Kidney (tissue), 14 donors: ENCODE results near the gene SYT17. TPM values are rescaled to one million over a fixed set of nuclear protein-coding genes. Genes with fewer than 3 reads are reported as not detected.
A peak's percentile ranks its signal among the peaks of the same experiment; 100 is the strongest.

Source experiments
- DNase-seq, 5 donors: peaks; one replicate each; pipeline ENCODE4 v3.0.0-alpha.2; 2013 to 2020
- FAIRE-seq: peaks from 2 replicates; lab custom pipeline; 2012; peaks lifted over from hg19 to GRCh38; lab: Jason Lieb, UNC
- H3K27ac ChIP-seq, 2 donors: one replicate each; pipeline ENCODE4 v1.7.0; 2013; ENCODE audit warnings: low read depth in 2 of 2, low read length in 2 of 2, inconsistent platforms in 1 of 2
- H3K27me3 ChIP-seq: one replicate; pipeline ENCODE4 v1.7.1; 2013; ENCODE audit warnings: low read length, inconsistent platforms; ENCODE audit not compliant: control insufficient read depth, insufficient read depth
- H3K36me3 ChIP-seq, 3 donors: one replicate each; pipeline versions ENCODE4 v1.7.0 to v1.7.1; 2013; ENCODE audit warnings: low read length in 3 of 3, control low read depth in 1 of 3, inconsistent platforms in 1 of 3; ENCODE audit not compliant: insufficient read depth in 3 of 3, control insufficient read depth in 2 of 3
- H3K4me1 ChIP-seq, 3 donors: one replicate each; pipeline versions ENCODE4 v1.7.0 to v1.7.1; 2013; ENCODE audit warnings: low read length in 3 of 3, inconsistent platforms in 1 of 3, low read depth in 1 of 3; ENCODE audit not compliant: control insufficient read depth in 2 of 3, insufficient read depth in 2 of 3
- H3K4me3 ChIP-seq, 3 donors: one replicate each; pipeline versions ENCODE4 v1.7.0 to v1.8.1; 2013; ENCODE audit warnings: low read length in 3 of 3, control low read depth in 1 of 3, inconsistent platforms in 1 of 3
- H3K9ac ChIP-seq, 3 donors: one replicate each; pipeline versions ENCODE4 v1.7.0 to v1.7.1; 2013; ENCODE audit warnings: low read length in 3 of 3, control low read depth in 1 of 3, inconsistent platforms in 1 of 3
- H3K9me3 ChIP-seq, 3 donors: one replicate each; pipeline versions ENCODE4 v1.7.0 to v1.7.1; 2013; ENCODE audit warnings: low read length in 3 of 3, control low read depth in 1 of 3, inconsistent platforms in 1 of 3; ENCODE audit not compliant: control insufficient read depth in 2 of 3, insufficient read depth in 1 of 3
- CTCF ChIP-seq: IDR thresholded peaks from 3 replicates; pipeline ENCODE4 v1.5.1; 2012; ENCODE audit warnings: mild to moderate bottlenecking, moderate library complexity, borderline replicate concordance; ENCODE audit not compliant: insufficient read depth; ENCODE audit errors: extremely low read depth
- intact Hi-C: fragments of 100-400 bp; cut with DNase I; formaldehyde crosslinking; loops from one replicate; pipeline ENCODE4 v1.11.1; 2022
- polyA plus RNA-seq: library from polyadenylated mRNA; stranded (reverse); fragments of 350-450 nt; fragmentation: Illumina TruSeq; extraction: RNeasy Lipid Tissue Mini Kit (QIAGEN cat#74804); gene quantifications from one replicate; pipeline ENCODE4 v1.2.3, GENCODE V29; 2014; ENCODE audit warnings: low read depth, low replicate concordance; ENCODE audit not compliant: insufficient read depth
- total RNA-seq: library from RNA; stranded (reverse); fragmentation: NEBNext Ultra II Directional; extraction: Animal tissue kit (Norgen Biotek cat#: 25700); gene quantifications from one replicate; pipeline ENCODE4 v1.2.1, GENCODE V29; 2021
- donor health status: control.
- donor health status: control.
- donor health status: control.
- donor health status: control.
- donor health status: control.
- donor health status: DM: yes; HTN: yes; CAD: no.
- donor health status: Normal renal cell carcinoma (clear cell type).

Gene SYT17
- total and polyA plus RNA-seq, 2 donors from 2014 or later, result 5.8 to 8.8 TPM

- TF ChIP-seq CTCF, result no peak
- H3K9me3 ChIP-seq, result peaks cover 0 to 2% (median 0%) of the 10 kb centered on the region in 3 donors
- peaks cover 0 to 8% (median 0%) of the 10 kb centered on the region in 3 donors for H3K36me3 ChIP-seq
- intact Hi-C loops, result no loop called here
- no peak overlapping the region for H3K4me3 ChIP-seq
- H3K27ac ChIP-seq, result no peak overlapping the region
- H3K4me1 ChIP-seq, result peaks cover 0 to 6% (median 0%) of the 10 kb centered on the region in 3 donors
- no peak for FAIRE-seq
- DNase-seq, result no peak
- H3K27me3 ChIP-seq, result no peaks in the 10 kb centered on the region
- no peak overlapping the region for H3K9ac ChIP-seq
Measured at GRCh38 chr16:19123535-19124178, 44.4 kb upstream of the SYT17 start.

GRCh38 chr16:19126300-19126699 is 41.7 kb upstream of the SYT17 start:
- no peak for TF ChIP-seq CTCF
- H3K4me3 ChIP-seq, result no peak overlapping the region
- peaks cover 0 to 2% (median 0%) of the 10 kb centered on the region in 3 donors for H3K9me3 ChIP-seq
- no peak overlapping the region for H3K27ac ChIP-seq
- H3K27me3 ChIP-seq, result no peaks in the 10 kb centered on the region
- DNase-seq, result no peak
- no peak overlapping the region for H3K9ac ChIP-seq
- intact Hi-C loops, result no loop called here
- no peak for FAIRE-seq
- peaks cover 0 to 7% (median 0%) of the 10 kb centered on the region in 3 donors for H3K36me3 ChIP-seq
- H3K4me1 ChIP-seq, result peaks cover 0 to 10% (median 2%) of the 10 kb centered on the region in 3 donors

- Histone ChIP-seq H3K36me3 (no peaks in the 10 kb centered on the region), H3K27ac (peak overlapping the region in 1 of 2 donors; percentile 28), H3K27me3 (no peaks in the 10 kb centered on the region), H3K4me1 (peaks cover 0 to 14% (median 4%) of the 10 kb centered on the region in 3 donors), H3K9me3 (peaks cover 0 to 2% (median 0%) of the 10 kb centered on the region in 3 donors), H3K9ac (no peak overlapping the region), H3K4me3 (no peak overlapping the region)
- intact Hi-C loops, result no loop called here
- DNase-seq (no peak), FAIRE-seq (no peak)
- TF ChIP-seq CTCF, result no peak
Measured at GRCh38 chr16:19127205-19127604, 40.8 kb upstream of the SYT17 start.
